ENCODE results near the gene MREG. TPM values are rescaled to one million over a fixed set of nuclear protein-coding genes. Genes with fewer than 3 reads are reported as not detected.
"Not testable (repeated sequence)": the region's sequence is repeated elsewhere in the genome, so short reads cannot be mapped to it uniquely, and the experiment has no call there.

The MREG gene
- total RNA-seq, 4 donors from 2014 or later, result 2.9 to 14.6 (median 3.6) TPM

DNA sequence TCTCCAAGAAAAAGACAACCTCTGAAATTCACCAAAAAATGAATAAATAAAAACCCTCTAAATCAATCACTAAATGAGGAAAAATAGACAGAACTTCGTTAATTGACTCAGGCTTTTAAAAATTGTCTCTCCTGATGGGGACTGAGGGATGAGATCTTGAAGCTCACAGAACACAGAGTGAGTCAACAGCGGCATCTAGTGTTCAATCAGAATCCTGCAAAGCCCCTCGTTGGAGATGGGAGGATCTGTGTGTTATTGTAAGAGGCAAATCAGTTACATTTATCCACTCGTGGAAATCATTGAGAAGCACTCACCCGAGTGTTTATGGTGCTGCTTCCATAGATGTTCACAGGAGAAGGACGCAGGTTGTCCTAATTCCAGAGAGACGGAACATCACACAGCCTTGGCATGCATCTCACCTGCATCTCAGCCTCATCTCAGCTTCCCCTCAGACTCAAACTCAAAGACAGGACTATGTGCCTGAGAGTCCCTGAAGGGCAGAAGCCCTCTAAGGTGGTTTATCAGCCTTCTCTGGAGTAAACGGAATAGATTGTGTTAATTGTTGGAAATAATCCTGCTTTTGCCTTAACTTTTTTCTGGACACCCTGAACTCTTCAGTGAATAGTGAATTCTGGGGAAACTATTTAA is 82.0 kb downstream of the MREG start:
- H3K4me3 ChIP-seq, result no peak overlapping the region
- no peak for TF ChIP-seq EP300 (IDR thresholded peaks at IDR 0.05)
- TF ChIP-seq, protein P1, sequence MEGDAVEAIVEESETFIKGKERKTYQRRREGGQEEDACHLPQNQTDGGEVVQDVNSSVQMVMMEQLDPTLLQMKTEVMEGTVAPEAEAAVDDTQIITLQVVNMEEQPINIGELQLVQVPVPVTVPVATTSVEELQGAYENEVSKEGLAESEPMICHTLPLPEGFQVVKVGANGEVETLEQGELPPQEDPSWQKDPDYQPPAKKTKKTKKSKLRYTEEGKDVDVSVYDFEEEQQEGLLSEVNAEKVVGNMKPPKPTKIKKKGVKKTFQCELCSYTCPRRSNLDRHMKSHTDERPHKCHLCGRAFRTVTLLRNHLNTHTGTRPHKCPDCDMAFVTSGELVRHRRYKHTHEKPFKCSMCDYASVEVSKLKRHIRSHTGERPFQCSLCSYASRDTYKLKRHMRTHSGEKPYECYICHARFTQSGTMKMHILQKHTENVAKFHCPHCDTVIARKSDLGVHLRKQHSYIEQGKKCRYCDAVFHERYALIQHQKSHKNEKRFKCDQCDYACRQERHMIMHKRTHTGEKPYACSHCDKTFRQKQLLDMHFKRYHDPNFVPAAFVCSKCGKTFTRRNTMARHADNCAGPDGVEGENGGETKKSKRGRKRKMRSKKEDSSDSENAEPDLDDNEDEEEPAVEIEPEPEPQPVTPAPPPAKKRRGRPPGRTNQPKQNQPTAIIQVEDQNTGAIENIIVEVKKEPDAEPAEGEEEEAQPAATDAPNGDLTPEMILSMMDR (IDR thresholded peaks at IDR 0.05), result peak; percentile 83 to 90 (median 87)
- no peak for TF ChIP-seq POLR2A (IDR thresholded peaks at IDR 0.05)
- WGBS, 2 donors, result 3 to 4% methylated on average over 8 of the region's 8 CpGs
- H3K4me1 ChIP-seq, result peaks cover 0 to 12% (median 0%) of the 10 kb centered on the region in 4 donors
- H3K27me3 ChIP-seq, result no peaks in the 10 kb centered on the region
- peak; percentile 39 to 84 for DNase-seq (ENCODE audit: low spot score in 2 of 2)
- peak overlapping the region in 1 of 4 donors; percentile 11 for H3K27ac ChIP-seq
- H3K36me3 ChIP-seq, result no peaks in the 10 kb centered on the region
- no peaks in the 10 kb centered on the region for H3K9me3 ChIP-seq

DNA sequence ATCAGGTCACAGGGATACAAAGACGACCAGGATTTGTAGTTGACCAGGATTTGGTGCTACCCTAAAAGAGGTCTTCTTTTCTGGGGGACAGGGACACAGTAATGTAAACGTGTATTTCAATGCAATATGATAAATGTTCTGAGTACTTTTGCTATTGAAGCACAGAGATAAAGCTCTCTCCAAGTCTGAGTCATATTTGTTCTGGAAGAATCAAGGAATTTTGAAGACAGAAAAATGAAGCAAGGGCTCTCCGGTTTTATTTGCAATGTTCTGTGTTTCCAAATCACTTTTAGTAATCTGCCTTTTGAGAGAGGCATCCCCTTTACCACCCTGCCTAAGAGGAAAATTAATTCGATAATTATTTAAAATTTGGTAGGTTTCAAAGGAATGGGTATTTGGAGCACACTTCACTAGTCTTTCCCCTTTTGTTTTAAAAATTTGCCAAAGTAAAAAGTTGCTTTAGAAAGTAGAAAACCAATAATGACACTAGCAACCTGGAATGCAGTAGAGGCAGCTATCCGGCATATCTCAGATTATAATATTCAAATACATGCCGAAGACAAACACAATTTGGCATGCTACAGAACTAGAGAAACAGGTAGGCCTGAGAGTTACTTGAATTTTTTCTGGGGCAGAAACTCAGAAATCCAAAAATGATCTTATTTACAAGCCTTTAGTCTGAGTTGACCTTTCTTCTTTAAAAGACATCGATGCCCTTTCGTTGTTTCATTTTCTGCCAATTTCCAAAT is 82.7 kb downstream of the MREG start:
- 69 to 71% methylated on average over 8 of the region's 8 CpGs for WGBS, 2 donors
- TF ChIP-seq POLR2A (IDR thresholded peaks at IDR 0.05), result no peak
- TF ChIP-seq EP300 (IDR thresholded peaks at IDR 0.05), result no peak
- TF ChIP-seq, protein P1 (IDR thresholded peaks at IDR 0.05), result no peak
- no peak overlapping the region for H3K4me3 ChIP-seq

DNA sequence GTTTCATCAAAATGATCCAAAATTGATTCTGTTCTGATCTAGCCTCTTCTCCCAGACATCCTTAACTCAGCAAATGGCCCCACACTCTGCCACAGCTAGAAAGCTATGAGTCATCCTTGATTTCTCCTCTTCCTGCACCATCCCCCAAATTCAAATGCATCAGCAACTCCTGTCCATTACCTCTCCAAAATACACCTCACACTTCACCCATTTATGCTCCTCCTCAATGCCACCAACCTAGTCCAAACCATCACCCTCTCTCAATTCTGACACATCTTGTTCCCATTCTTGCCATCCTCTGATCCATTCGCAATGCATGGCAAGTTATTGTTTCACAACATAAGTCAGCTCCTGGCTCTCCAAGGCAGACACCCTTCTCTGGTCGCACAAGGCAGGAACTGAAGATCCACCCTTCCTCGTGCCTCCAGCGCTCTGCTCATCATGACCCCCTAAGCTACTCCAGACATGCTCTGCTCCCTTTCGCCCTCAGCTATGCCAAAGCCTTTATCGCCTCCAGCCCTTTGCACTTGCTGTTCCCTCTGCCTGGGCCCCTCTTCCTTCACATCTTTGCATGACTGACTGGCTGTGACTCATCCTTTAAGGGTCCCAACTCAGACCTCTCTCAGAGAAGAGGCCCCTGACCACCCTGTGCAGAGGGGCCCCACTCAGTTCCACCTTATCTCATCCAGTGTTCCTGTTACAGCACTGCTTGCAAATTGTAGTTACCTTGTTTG is 83.6 kb downstream of the MREG start:
- DNase-seq (ENCODE audit: low spot score in 2 of 2), result no peak
- Histone ChIP-seq H3K36me3 (no peaks in the 10 kb centered on the region), H3K4me1 (peaks cover 0 to 12% (median 0%) of the 10 kb centered on the region in 4 donors), H3K27ac (no peak overlapping the region), H3K4me3 (no peak overlapping the region), H3K27me3 (no peaks in the 10 kb centered on the region), H3K9me3 (no peaks in the 10 kb centered on the region)
- WGBS, 2 donors, result 84% methylated on average over 6 of the region's 6 CpGs
- TF ChIP-seq, protein P1 (IDR thresholded peaks at IDR 0.05), result no peak
- TF ChIP-seq POLR2A (IDR thresholded peaks at IDR 0.05) (no peak), EP300 (IDR thresholded peaks at IDR 0.05) (no peak)

More for the DNA sequence above, 82.7 kb downstream of the MREG start:
- Histone ChIP-seq H3K27me3 (no peaks in the 10 kb centered on the region), H3K4me1 (peaks cover 0 to 12% (median 0%) of the 10 kb centered on the region in 4 donors), H3K27ac (peak overlapping the region in 1 of 4 donors; percentile 11), H3K9me3 (no peaks in the 10 kb centered on the region), H3K36me3 (no peaks in the 10 kb centered on the region)
- no peak for DNase-seq (ENCODE audit: low spot score in 2 of 2)

DNA sequence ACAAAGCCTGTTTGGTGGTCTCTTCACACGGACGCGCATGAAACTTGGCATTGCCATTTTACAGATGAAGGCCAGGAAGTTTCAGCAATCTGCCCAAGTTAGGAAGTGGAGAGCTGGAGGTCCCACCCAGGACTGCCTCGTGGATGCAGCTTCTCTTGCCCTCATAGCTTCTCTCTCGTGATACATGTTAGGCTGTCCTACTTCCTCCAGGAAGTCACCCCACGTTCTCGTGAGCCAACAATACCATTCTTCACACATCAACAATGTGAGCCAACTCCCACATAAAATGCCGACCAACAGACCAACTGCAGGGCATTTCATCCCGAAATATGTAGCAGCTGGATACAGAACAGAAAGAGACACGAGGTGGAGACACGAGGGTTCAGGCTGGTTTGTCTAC is 85.3 kb downstream of the MREG start:
- Histone ChIP-seq H3K9me3 (no peaks in the 10 kb centered on the region), H3K36me3 (no peaks in the 10 kb centered on the region), H3K4me1 (peaks cover 0 to 12% (median 0%) of the 10 kb centered on the region in 4 donors), H3K27me3 (no peaks in the 10 kb centered on the region), H3K27ac (no peak overlapping the region), H3K4me3 (no peak overlapping the region)
- 65% methylated on average over 11 of the region's 11 CpGs for WGBS, 2 donors
- TF ChIP-seq EP300 (IDR thresholded peaks at IDR 0.05), result no peak
- no peak for DNase-seq (ENCODE audit: low spot score in 2 of 2)

DNA sequence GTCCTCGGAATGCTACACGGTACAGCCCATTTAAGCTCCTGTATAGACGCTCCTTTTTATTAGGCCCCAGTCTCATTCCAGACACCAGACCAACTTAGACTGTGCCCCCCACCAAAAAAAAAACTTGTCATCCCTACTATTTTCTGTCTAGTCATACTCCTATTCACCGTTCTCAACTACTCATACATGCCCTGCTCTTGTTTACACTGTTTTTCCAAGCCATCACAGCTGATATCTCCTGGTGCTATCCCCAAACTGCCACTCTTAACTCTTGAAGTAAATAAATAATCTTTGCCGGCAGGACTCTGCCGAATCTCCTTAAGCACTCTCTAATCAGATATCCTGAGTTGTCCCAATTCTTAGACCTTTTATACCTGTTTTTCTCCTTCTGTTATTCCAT is 86.4 kb downstream of the MREG start:
- not testable (repeated sequence) for H3K4me3 ChIP-seq; H3K9me3 ChIP-seq; DNase-seq (ENCODE audit: low spot score in 2 of 2); H3K27me3 ChIP-seq; H3K36me3 ChIP-seq; H3K27ac ChIP-seq
- 91 to 95% methylated on average over 6 of the region's 6 CpGs for WGBS, 2 donors
- H3K4me1 ChIP-seq, result peaks cover 0 to 12% (median 0%) of the 10 kb centered on the region in 4 donors
